Caco-2 (cell line): ENCODE results near the gene GALK1. TPM values are rescaled to one million over a fixed set of nuclear protein-coding genes. Genes with fewer than 3 reads are reported as not detected.

ENCODE experiments used
- BruUV-seq: library from RNA; stranded (reverse); fragments of 400-500 nt; replicated peaks from 2 replicates; lab custom pipeline; 2021; lab: Mats Ljungman, UMichigan
- CTCF ChIA-PET: fragments of 300-600 bp; sonication (Branson Sonifier 250); formaldehyde crosslinking; loops from one replicate; lab custom pipeline; 2022; ENCODE audit warnings: antibody characterized with exemption; lab: Charles Lee
- POLR2A ChIA-PET: fragments of 300-600 bp; sonication (Branson Sonifier 250); formaldehyde crosslinking; loops from one replicate; lab custom pipeline; 2022; ENCODE audit warnings: antibody characterized with exemption; lab: Charles Lee
- DNase-seq, 2 experiments: peaks; one replicate each; pipeline versions ENCODE4 v3.0.0 to v3.0.0-alpha.2; 2020 to 2022
- H3K27me3 ChIP-seq: replicated peaks from 2 replicates; pipeline ENCODE4 v1.6.0; 2011; ENCODE audit warnings: low read length; ENCODE audit not compliant: control insufficient read depth, insufficient read depth
- H3K36me3 ChIP-seq: 2 replicates; pipeline ENCODE4 v1.5.1; 2011; ENCODE audit warnings: low read length; ENCODE audit not compliant: control insufficient read depth, insufficient read depth
- H3K4me1 ChIP-seq: fragments of 250-450 bp; sonication (Bioruptor Pico); 2 replicates; pipeline ENCODE4 v1.5.1; 2020; ENCODE audit warnings: mild to moderate bottlenecking
- H3K4me3 ChIP-seq: 2 replicates; pipeline ENCODE4 v1.5.1; 2011; ENCODE audit warnings: low read depth, mild to moderate bottlenecking, control low read depth, low read length
- H3K9me3 ChIP-seq: fragments of 250-450 bp; sonication (Bioruptor Pico); 2 replicates; pipeline ENCODE4 v1.5.1; 2020; ENCODE audit warnings: mild to moderate bottlenecking, moderate library complexity
- H3K27ac Mint-ChIP-seq: one replicate; pipeline ENCODE4 v1.8.0; 2022; ENCODE audit warnings: mixed read lengths; ENCODE audit not compliant: unreplicated experiment
- H3K27me3 Mint-ChIP-seq: one replicate; pipeline ENCODE4 v1.8.0; 2022; ENCODE audit warnings: mixed read lengths; ENCODE audit not compliant: insufficient read depth, unreplicated experiment
- H3K36me3 Mint-ChIP-seq: one replicate; pipeline ENCODE4 v1.8.0; 2022; ENCODE audit warnings: mild to moderate bottlenecking, mixed read lengths; ENCODE audit not compliant: insufficient read depth, unreplicated experiment
- H3K4me1 Mint-ChIP-seq: one replicate; pipeline ENCODE4 v1.8.0; 2022; ENCODE audit warnings: low read depth, mixed read lengths; ENCODE audit not compliant: unreplicated experiment
- H3K4me3 Mint-ChIP-seq: one replicate; pipeline ENCODE4 v1.8.0; 2022; ENCODE audit warnings: mild to moderate bottlenecking, moderate library complexity, mixed read lengths; ENCODE audit not compliant: unreplicated experiment
- H3K9me3 Mint-ChIP-seq: one replicate; pipeline ENCODE4 v1.8.0; 2022; ENCODE audit warnings: mixed read lengths; ENCODE audit not compliant: unreplicated experiment
- intact Hi-C: fragments of 100-400 bp; cut with micrococcal nuclease; formaldehyde crosslinking; loops from one replicate; pipeline ENCODE4 v1.10.0; 2022; ENCODE audit not compliant: unreplicated experiment
- total RNA-seq: library from RNA; stranded (reverse); gene quantifications from 2 replicates; pipeline ENCODE4 v1.2.3, GENCODE V29; 2022
- TF ChIP-seq, protein P1 (sequence below), 2 experiments: fragments of 200-600 bp in 1 of 2; IDR thresholded peaks; 1 replicate in 1 of 2; 2 replicates in 1 of 2; pipeline versions ENCODE4 v1.5.1 to v1.8.0; 2011 to 2022; ENCODE audit warnings: antibody characterized with exemption in 1 of 2, control low read depth in 1 of 2, inconsistent platforms in 1 of 2, low read depth in 1 of 2, low read length in 1 of 2, mild to moderate bottlenecking in 1 of 2, moderate library complexity in 1 of 2; ENCODE audit not compliant: insufficient read depth in 1 of 2, severe bottlenecking in 1 of 2, unreplicated experiment in 1 of 2

The GALK1 gene
- total RNA-seq, 1 experiment from 2014 or later: 41.1 TPM

DNA sequence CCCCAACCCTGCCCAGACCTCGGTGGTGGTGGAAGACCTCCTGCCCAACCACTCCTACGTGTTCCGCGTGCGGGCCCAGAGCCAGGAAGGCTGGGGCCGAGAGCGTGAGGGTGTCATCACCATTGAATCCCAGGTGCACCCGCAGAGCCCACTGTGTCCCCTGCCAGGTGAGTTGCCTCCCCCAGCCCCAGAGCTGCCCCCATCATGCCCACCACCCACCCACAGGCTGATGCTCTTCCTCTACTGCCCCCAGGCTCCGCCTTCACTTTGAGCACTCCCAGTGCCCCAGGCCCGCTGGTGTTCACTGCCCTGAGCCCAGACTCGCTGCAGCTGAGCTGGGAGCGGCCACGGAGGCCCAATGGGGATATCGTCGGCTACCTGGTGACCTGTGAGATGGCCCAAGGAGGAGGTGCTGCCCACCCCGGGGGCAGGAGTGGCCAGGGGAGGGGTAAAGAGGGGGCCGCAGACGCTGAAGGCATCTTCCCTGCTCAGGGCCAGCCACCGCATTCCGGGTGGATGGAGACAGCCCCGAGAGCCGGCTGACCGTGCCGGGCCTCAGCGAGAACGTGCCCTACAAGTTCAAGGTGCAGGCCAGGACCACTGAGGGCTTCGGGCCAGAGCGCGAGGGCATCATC lies 8.4 kb downstream of the GALK1 start:
- intact Hi-C loops: no loop called here
- POLR2A ChIA-PET: interaction anchor here (0.6 kb wide), 1 partner anchor 135 kb away, joined by 5 read pairs; no protein-coding TSS in a partner anchor
- BruUV-seq: no TSS peak

DNA sequence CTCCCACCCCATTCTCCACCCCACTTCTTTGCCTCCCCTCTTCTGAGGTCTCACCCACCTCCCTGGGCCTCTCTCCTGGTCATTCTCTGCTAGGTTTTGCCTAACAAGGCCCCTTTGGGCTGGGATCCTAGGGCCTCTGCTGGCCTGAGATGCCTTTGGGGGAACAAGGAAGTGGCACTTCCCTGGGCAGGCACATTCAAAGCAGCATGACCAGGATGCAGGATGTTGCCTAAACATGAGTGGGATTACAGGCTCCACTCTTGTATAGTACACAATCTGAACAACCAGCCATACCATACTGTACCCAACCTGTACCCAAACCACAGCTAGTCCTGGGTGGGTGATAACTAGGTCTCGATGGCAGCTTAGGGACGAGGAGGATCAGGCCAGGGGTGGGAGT lies 9.0 kb downstream of the GALK1 start:
- H3K27me3 Mint-ChIP-seq: no peaks in the 10 kb centered on the region
- peaks cover 13% of the 10 kb centered on the region for H3K4me1 Mint-ChIP-seq
- Histone ChIP-seq H3K36me3 (peaks cover 3% of the 10 kb centered on the region; the same call in 1 of the 2 replicates), H3K4me1 (peaks cover 20% of the 10 kb centered on the region), H3K9me3 (no peaks in the 10 kb centered on the region), H3K27me3 (no peaks in the 10 kb centered on the region), H3K4me3 (no peak overlapping the region)
- BruUV-seq: no TSS peak
- no peak overlapping the region for H3K27ac Mint-ChIP-seq
- no peak overlapping the region for H3K4me3 Mint-ChIP-seq
- H3K36me3 Mint-ChIP-seq: peaks cover 25% of the 10 kb centered on the region
- CTCF ChIA-PET: interaction anchor here (1.3 kb wide), 1 partner anchor 8 kb away, joined by 4 read pairs; no protein-coding TSS in a partner anchor
- DNase-seq: no peak
- POLR2A ChIA-PET: interaction anchor here (0.6 kb wide), 1 partner anchor 134 kb away, joined by 5 read pairs; no protein-coding TSS in a partner anchor
- TF ChIP-seq, protein P1, sequence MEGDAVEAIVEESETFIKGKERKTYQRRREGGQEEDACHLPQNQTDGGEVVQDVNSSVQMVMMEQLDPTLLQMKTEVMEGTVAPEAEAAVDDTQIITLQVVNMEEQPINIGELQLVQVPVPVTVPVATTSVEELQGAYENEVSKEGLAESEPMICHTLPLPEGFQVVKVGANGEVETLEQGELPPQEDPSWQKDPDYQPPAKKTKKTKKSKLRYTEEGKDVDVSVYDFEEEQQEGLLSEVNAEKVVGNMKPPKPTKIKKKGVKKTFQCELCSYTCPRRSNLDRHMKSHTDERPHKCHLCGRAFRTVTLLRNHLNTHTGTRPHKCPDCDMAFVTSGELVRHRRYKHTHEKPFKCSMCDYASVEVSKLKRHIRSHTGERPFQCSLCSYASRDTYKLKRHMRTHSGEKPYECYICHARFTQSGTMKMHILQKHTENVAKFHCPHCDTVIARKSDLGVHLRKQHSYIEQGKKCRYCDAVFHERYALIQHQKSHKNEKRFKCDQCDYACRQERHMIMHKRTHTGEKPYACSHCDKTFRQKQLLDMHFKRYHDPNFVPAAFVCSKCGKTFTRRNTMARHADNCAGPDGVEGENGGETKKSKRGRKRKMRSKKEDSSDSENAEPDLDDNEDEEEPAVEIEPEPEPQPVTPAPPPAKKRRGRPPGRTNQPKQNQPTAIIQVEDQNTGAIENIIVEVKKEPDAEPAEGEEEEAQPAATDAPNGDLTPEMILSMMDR (IDR thresholded peaks at IDR 0.05; ENCODE audit: insufficient read depth in 1 of 2, low read depth in 1 of 2, low read length in 1 of 2, severe bottlenecking in 1 of 2, unreplicated experiment in 1 of 2): no peak
- H3K9me3 Mint-ChIP-seq: no peaks in the 10 kb centered on the region
- intact Hi-C loops: no loop called here

More for the DNA sequence above, 8.4 kb downstream of the GALK1 start:
- H3K9me3 Mint-ChIP-seq: no peaks in the 10 kb centered on the region
- no peaks in the 10 kb centered on the region for H3K27me3 Mint-ChIP-seq
- H3K36me3 ChIP-seq: peaks cover 3% of the 10 kb centered on the region; the same call in 1 of the 2 replicates
- peaks cover 20% of the 10 kb centered on the region for H3K4me1 ChIP-seq
- DNase-seq: no peak
- no peaks in the 10 kb centered on the region for H3K9me3 ChIP-seq
- TF ChIP-seq, protein P1 (IDR thresholded peaks at IDR 0.05; ENCODE audit: insufficient read depth in 1 of 2, low read depth in 1 of 2, low read length in 1 of 2, severe bottlenecking in 1 of 2, unreplicated experiment in 1 of 2): no peak
- no peaks in the 10 kb centered on the region for H3K27me3 ChIP-seq
- H3K4me3 ChIP-seq: no peak overlapping the region
- H3K4me1 Mint-ChIP-seq: peaks cover 13% of the 10 kb centered on the region
- H3K36me3 Mint-ChIP-seq: peaks cover 25% of the 10 kb centered on the region
- CTCF ChIA-PET: interaction anchor here (0.5 to 1.3 kb wide), 2 partner anchors 9 to 128 kb away, joined by 4 read pairs; no protein-coding TSS in a partner anchor
- H3K4me3 Mint-ChIP-seq: no peak overlapping the region
- no peak overlapping the region for H3K27ac Mint-ChIP-seq

DNA sequence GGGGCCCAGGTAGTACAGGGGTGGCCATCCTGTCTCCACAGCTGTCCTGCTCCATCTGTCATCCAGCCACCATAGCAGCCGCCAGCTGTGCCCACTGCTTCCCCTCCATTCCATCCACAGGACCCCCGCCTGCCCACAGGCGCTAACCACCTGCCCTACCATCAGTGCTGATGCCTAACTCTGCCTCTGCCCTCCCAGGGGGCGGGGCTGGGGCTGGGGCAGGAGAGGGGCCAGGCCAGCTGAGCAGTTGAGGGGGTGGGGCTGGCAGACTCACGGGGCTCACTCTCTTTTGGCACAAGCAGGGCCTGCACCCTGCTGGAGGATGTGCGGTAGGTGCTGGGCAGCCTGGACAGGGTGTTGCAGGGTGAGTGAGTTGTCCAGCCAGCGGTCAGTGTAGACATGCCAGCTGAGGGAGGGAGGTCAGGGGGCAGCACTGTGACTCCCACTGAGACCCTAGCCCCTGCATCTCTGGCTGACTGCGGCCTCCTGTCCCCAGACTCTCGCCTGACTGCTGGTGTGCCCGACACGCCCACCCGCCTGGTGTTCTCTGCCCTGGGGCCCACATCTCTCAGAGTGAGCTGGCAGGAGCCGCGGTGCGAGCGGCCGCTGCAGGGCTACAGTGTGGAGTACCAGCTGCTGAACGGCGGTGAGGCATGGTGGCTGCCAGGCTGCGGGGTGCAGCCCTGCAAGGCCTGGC lies 9.6 kb downstream of the GALK1 start:
- Mint-ChIP-seq H3K9me3 (no peaks in the 10 kb centered on the region), H3K4me1 (peaks cover 13% of the 10 kb centered on the region), H3K27ac (no peak overlapping the region), H3K4me3 (no peak overlapping the region), H3K27me3 (no peaks in the 10 kb centered on the region), H3K36me3 (peaks cover 25% of the 10 kb centered on the region)
- Histone ChIP-seq H3K9me3 (no peaks in the 10 kb centered on the region), H3K4me1 (peaks cover 15% of the 10 kb centered on the region), H3K36me3 (peaks cover 3% of the 10 kb centered on the region; the same call in 1 of the 2 replicates), H3K4me3 (no peak overlapping the region), H3K27me3 (no peaks in the 10 kb centered on the region)
- ChIA-PET CTCF (interaction anchor here (1.3 kb wide), 1 partner anchor 7 kb away, joined by 4 read pairs; no protein-coding TSS in a partner anchor), POLR2A (no interaction called here)
- intact Hi-C loops: no loop called here
- TF ChIP-seq, protein P1 (IDR thresholded peaks at IDR 0.05; ENCODE audit: insufficient read depth in 1 of 2, low read depth in 1 of 2, low read length in 1 of 2, severe bottlenecking in 1 of 2, unreplicated experiment in 1 of 2): no peak
- BruUV-seq: no TSS peak
- DNase-seq: no peak
